ENCODE data around the gene HPRT1.

The HPRT1 gene

DNA sequence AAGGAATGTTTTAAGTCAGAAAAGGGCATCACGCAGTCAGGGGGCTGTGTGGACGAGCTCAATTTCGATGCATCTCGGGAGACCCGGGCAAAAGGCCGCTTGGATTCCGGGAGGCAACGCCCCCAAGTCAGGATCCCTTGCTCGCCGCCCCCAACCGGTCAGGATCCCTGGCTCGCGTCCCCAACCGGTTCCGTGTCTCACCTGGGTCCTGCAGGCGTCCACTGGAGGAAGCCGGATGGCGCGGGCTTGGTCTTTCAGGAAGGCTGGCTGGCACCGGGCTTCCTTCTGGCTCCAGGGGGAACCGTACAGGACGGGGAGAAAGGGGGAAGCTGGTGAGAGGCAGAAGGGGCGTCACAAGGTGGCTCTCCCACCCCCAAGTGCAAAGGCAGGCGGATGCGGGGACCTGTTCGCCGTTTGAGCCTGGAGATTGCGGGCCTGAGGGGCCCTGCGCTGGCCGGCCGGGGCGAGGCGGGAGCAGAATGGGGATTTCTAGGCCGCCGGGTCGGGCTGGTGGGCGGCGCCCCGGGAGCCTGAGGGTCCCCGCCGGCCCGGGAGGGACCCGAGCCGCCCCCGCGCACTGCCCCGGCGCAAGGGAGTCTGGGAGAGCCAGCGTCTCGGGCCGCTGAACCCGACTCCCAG is 84.7 kb downstream of the HPRT1 start:
- H3K4me3 ChIP-seq (ENCODE audit: low read length): peak overlapping the region; percentile 12; the same call in 1 of the 2 replicates
- DNase-seq (ENCODE audit: low read depth): no peak
- TF ChIP-seq, protein P1, sequence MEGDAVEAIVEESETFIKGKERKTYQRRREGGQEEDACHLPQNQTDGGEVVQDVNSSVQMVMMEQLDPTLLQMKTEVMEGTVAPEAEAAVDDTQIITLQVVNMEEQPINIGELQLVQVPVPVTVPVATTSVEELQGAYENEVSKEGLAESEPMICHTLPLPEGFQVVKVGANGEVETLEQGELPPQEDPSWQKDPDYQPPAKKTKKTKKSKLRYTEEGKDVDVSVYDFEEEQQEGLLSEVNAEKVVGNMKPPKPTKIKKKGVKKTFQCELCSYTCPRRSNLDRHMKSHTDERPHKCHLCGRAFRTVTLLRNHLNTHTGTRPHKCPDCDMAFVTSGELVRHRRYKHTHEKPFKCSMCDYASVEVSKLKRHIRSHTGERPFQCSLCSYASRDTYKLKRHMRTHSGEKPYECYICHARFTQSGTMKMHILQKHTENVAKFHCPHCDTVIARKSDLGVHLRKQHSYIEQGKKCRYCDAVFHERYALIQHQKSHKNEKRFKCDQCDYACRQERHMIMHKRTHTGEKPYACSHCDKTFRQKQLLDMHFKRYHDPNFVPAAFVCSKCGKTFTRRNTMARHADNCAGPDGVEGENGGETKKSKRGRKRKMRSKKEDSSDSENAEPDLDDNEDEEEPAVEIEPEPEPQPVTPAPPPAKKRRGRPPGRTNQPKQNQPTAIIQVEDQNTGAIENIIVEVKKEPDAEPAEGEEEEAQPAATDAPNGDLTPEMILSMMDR (conservative IDR thresholded peaks at IDR 0.05; ENCODE audit: low read length): no peak

GRCh38 chrX:134545510-134545909 is 85.5 kb downstream of the HPRT1 start:
- DNase-seq (ENCODE audit: low read depth): peak; percentile 35
- TF ChIP-seq, protein P1 (conservative IDR thresholded peaks at IDR 0.05; ENCODE audit: low read length): no peak
- peak overlapping the region; percentile 78 for H3K4me3 ChIP-seq (ENCODE audit: low read length)

GRCh38 chrX:134546187-134546586 is 86.2 kb downstream of the HPRT1 start:
- peak overlapping the region; percentile 78 for H3K4me3 ChIP-seq (ENCODE audit: low read length)
- TF ChIP-seq, protein P1 (conservative IDR thresholded peaks at IDR 0.05; ENCODE audit: low read length): no peak
- no peak for DNase-seq (ENCODE audit: low read depth)

DNA sequence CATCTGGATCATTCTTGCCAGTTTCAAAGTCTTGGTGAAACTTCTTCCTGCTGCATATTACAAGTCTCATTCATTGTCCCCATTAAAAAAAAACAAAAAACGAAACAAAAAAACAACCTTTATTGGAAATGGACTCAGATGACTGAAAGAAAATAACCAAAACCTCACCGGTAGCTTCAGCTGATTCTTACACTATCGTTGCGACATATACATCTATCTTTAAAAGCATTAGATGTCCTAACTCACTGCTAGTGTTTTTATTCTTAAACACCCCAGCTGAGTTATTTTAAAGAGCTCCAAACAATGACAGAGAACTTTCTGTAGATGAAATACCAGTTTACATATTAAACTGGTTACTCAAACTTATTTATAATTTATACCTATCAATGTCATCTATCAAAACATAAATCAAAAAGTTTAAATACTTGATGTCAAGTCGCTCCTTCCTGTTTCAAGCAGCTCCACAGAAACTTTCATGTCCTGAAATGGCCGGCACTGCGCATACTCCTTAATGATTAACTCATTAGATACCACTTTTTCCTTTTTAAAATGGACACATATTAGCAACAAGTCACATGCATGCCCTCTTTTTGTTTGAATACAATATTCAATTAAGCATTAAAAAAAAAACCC is 87.2 kb downstream of the HPRT1 start:
- TF ChIP-seq, protein P1 (conservative IDR thresholded peaks at IDR 0.05; ENCODE audit: low read length): no peak
- H3K4me3 ChIP-seq (ENCODE audit: low read length): peak overlapping the region; percentile 78
- DNase-seq (ENCODE audit: low read depth): peak; percentile 33

DNA sequence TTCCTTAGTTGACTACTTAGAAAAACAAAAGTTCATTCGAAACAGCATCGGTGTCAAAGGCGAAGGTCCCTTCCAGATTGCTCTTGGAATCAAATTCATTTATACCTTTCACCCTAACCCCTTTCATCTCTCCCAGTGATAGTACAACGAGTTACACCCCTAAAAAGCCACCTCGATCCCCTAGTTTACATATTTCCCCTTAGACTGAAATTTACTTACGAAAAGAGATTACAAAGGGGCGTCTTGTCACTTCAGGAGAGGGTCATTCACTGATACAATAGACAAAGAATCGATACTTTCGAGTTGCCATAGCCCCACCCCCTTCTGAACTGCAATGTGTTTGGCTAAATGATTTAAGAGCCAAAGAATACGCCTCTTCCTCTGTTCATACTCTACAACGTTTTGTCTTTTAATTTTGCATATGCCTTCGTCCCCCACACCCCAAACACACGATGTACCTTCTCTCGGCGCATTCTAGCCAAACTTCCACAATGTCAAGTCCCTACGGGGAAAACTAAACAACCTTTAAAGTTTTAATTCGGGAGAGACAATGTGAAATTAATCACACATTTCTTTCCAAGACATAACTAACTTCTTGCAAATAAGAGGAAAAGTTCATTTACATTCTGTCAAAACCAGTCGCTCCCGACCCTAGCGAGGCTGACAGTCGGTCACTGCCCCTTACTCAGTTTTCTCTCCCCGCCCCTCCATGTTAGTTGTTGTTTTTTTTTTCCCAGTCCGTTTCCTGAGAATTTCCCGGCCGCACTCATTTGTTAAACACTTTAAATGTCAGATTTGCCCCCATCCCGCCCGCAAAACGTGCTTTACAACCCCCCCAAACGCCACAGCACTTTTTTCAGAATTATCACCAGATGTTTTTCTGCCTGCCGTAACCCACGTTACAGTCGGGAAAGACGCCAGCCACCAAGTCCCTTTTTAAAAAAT is 88.6 kb downstream of the HPRT1 start:
- H3K4me3 ChIP-seq (ENCODE audit: low read length): peak overlapping the region; percentile 78
- DNase-seq (ENCODE audit: low read depth): no peak
- TF ChIP-seq, protein P1 (conservative IDR thresholded peaks at IDR 0.05; ENCODE audit: low read length): no peak

Data from AG10803 (cell line).